Activated naive CD8-positive, alpha-beta T cell treated with anti-CD3 and anti-CD28 coated beads, Interleukin-2, amount 10 ng/mL, durations not matched to agents 7 days and 5 days (primary cell): ENCODE measurements around the gene HIRIP3. TPM values are rescaled to one million over a fixed set of nuclear protein-coding genes. Genes with fewer than 3 reads are reported as not detected.

ENCODE experiments used
- total RNA-seq, 2 experiments: library from RNA; stranded (reverse); gene quantifications; one replicate each; pipeline ENCODE4 v1.2.3, GENCODE V29; 2021

HIRIP3 gene
- total RNA-seq, 2 experiments from 2014 or later = 35.1 to 37.3 TPM

Other genes starting within 250 kb of the HIRIP3 start
- gene C16orf54, start 249.6 kb downstream of the HIRIP3 start, total RNA-seq = 10 to 100 TPM; 84.2 to 88.0 TPM
- not detected for gene ZG16, start 217.4 kb downstream of the HIRIP3 start, total RNA-seq
- 100 to 1,000 TPM; 191 to 199 TPM for gene KIF22, start 204.9 kb downstream of the HIRIP3 start, total RNA-seq
- gene MAZ, start 189.1 kb downstream of the HIRIP3 start, total RNA-seq = 100 to 1,000 TPM; 395 to 418 TPM
- 1 to 10 TPM; 2.2 to 2.3 TPM for gene PRRT2, start 183.4 kb downstream of the HIRIP3 start, total RNA-seq
- 10 to 100 TPM; 29.8 to 34.3 TPM for gene PAGR1, start 179.5 kb downstream of the HIRIP3 start, total RNA-seq
- gene MVP, start 175.2 kb downstream of the HIRIP3 start, total RNA-seq = 100 to 1,000 TPM; 130 to 136 TPM
- 10 to 100 TPM; 65.0 to 74.7 TPM for gene CDIPT, start 132.4 kb downstream of the HIRIP3 start, total RNA-seq
- gene SEZ6L2, start 96.1 kb downstream of the HIRIP3 start, total RNA-seq = not detected
- gene ASPHD1, start 95.1 kb downstream of the HIRIP3 start, total RNA-seq = under 1 TPM in 1 of 2 experiments, not detected in 1; 0.42 TPM
- gene KCTD13, start 69.4 kb downstream of the HIRIP3 start, total RNA-seq = 10 to 100 TPM; 49.7 to 50.0 TPM
- 10 to 100 TPM; 67.8 to 74.5 TPM for gene TMEM219, start 33.5 kb downstream of the HIRIP3 start, total RNA-seq
- gene TAOK2, start 21.7 kb downstream of the HIRIP3 start, total RNA-seq = 10 to 100 TPM; 51.6 to 53.4 TPM
- 100 to 1,000 TPM; 113 to 118 TPM for gene INO80E, start 624 bp upstream of the HIRIP3 start, total RNA-seq
- not detected for gene DOC2A, start 15.4 kb upstream of the HIRIP3 start, total RNA-seq
- gene C16orf92, start 27.6 kb upstream of the HIRIP3 start, total RNA-seq = not detected
- gene TLCD3B, start 35.7 kb upstream of the HIRIP3 start, total RNA-seq = 1 to 10 TPM; 3.9 to 5.5 TPM
- 1,000 to 10,000 TPM; 1,486 to 1,632 TPM for gene ALDOA, start 70.1 kb upstream of the HIRIP3 start, total RNA-seq
- gene PPP4C, start 80.4 kb upstream of the HIRIP3 start, total RNA-seq = 100 to 1,000 TPM; 123 to 133 TPM
- gene TBX6, start 96.3 kb upstream of the HIRIP3 start, total RNA-seq = 1 to 10 TPM; 2.4 to 3.0 TPM
- 100 to 1,000 TPM; 135 to 139 TPM for gene YPEL3, start 100.6 kb upstream of the HIRIP3 start, total RNA-seq
- gene GDPD3, start 117.9 kb upstream of the HIRIP3 start, total RNA-seq = 10 to 100 TPM; 14.3 to 18.6 TPM
- 10 to 100 TPM; 77.6 to 81.4 TPM for gene MAPK3, start 127.6 kb upstream of the HIRIP3 start, total RNA-seq
- 1,000 to 10,000 TPM; 1,426 to 1,488 TPM for gene CORO1A, start 188.0 kb upstream of the HIRIP3 start, total RNA-seq
- gene BOLA2B, start 198.0 kb upstream of the HIRIP3 start, total RNA-seq = 100 to 1,000 TPM; 122 to 145 TPM
- 100 to 1,000 TPM in 1 of 2 experiments, 10 to 100 TPM in 1; 59.7 to 121 TPM for gene SLX1A, start 198.3 kb upstream of the HIRIP3 start, total RNA-seq
- gene SULT1A3, start 203.6 kb upstream of the HIRIP3 start, total RNA-seq = 10 to 100 TPM; 31.8 to 32.3 TPM